Loucy (cell line): ENCODE results near the gene MAP3K7CL.

Source experiments
- EZH2phosphoT487 ChIP-seq: fragments of 200-600 bp; IDR thresholded peaks from 2 replicates; pipeline ENCODE4 v1.6.1; 2018; ENCODE audit warnings: antibody characterized with exemption, mild to moderate bottlenecking, moderate library complexity, borderline replicate concordance
- TF ChIP-seq, protein P1 (sequence below): fragments of 200-600 bp; sonication (generic); conservative IDR thresholded peaks from 2 replicates; pipeline ENCODE4 v1.5.1; 2014; ENCODE audit warnings: mild to moderate bottlenecking, antibody characterized with exemption, low read length

DNA sequence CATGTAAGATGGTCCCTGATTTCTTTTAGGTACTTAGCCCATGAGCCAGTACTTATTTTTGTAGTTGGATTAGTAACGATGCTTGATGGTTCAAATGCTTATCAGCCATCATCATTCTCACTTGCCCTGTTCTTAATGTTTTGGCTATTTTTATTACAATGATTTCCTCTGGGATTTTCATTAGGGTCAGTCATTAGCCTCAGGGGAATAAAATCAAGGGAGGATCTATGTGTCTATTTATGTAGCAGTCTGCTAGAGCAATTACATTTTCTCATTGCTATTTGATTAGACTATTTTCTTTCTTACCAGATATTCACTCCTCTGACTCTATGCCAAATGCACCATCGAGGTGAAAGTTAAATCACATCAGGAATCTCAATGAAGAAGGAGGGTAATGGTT lies 46.1 kb upstream of the MAP3K7CL start:
- TF ChIP-seq EZH2phosphoT487 = no peak
- TF ChIP-seq, protein P1, sequence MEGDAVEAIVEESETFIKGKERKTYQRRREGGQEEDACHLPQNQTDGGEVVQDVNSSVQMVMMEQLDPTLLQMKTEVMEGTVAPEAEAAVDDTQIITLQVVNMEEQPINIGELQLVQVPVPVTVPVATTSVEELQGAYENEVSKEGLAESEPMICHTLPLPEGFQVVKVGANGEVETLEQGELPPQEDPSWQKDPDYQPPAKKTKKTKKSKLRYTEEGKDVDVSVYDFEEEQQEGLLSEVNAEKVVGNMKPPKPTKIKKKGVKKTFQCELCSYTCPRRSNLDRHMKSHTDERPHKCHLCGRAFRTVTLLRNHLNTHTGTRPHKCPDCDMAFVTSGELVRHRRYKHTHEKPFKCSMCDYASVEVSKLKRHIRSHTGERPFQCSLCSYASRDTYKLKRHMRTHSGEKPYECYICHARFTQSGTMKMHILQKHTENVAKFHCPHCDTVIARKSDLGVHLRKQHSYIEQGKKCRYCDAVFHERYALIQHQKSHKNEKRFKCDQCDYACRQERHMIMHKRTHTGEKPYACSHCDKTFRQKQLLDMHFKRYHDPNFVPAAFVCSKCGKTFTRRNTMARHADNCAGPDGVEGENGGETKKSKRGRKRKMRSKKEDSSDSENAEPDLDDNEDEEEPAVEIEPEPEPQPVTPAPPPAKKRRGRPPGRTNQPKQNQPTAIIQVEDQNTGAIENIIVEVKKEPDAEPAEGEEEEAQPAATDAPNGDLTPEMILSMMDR = no peak
